ENCODE data around the gene DUSP12.
"Not testable (repeated sequence)": the region's sequence is repeated elsewhere in the genome, so short reads cannot be mapped to it uniquely, and the experiment has no call there.

DUSP12 gene

DNA sequence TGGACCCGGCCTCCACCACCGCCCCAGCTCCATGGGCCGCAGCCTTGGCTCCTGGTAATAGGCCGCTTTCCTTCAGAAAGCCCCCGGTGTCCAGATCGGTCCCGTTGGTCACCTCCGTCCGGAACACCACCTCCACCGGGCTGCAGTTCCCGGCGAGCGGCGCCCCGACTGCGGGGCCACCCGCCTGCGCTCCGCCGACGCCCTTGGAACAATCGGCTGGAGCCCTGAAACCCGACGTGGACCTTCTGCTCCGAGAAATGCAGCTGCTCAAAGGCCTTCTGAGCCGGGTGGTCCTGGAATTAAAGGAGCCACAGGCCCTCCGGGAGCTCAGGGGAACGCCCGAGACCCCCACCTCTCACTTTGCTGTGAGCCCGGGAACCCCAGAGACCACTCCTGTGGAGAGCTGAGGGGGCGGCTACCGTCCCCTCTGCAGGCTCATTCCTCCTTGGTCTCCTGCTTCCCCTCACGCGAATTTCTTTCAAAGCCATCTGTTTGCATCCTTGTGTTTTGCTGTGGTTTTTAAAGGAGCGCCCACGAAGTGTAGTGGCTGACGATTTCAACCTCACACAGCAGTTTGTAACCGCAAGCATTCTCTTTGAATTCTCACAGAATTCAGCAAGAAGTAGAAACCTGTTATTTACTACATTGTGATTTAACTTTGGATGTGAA, 22.2 kb upstream of the DUSP12 start:
- DNase-seq (ENCODE audit: low read depth): peak; percentile 74

DNA sequence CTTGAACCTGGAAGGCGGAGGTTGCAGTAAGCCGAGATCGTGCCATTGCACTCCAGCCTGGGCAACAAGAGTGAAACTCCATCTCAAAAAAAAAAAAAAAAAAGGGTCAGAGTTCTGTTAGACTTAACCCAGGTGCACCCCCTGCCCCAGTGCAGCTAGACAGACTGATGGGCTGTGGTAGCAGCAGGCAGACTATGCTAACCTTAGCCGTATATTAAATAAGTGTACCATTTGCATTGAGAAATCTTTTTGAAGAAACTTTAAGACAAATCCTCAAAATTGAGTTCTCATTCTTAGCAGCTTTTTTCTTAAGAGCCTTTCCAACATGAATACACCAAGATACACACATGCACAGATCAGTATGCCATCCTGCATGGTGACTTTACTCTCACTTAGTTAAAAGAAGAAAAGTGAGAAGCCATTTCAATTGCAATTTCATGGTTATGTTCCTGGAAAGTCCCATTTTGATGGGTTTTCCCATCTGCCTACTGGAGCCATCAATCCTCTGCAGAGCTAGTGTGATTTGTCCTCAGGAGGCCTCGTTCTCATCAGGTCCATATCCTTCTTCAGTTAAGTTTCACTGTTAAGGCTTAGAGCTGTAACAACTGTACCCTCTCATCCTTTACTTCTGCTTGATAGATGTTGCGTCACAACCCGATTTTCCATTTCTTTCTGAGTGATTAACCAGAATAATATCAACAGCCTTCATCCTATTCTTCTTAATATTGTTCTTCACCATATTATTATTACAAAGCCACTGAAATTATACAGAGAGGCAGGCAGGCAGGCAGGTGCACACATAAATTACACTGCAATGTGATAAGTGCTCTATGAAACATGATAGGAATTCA, 21.0 kb upstream of the DUSP12 start:
- DNase-seq (ENCODE audit: low read depth): no peak

GRCh38 chr1:161730050-161730564, 19.5 kb upstream of the DUSP12 start:
- DNase-seq (ENCODE audit: low read depth): no peak

DNA sequence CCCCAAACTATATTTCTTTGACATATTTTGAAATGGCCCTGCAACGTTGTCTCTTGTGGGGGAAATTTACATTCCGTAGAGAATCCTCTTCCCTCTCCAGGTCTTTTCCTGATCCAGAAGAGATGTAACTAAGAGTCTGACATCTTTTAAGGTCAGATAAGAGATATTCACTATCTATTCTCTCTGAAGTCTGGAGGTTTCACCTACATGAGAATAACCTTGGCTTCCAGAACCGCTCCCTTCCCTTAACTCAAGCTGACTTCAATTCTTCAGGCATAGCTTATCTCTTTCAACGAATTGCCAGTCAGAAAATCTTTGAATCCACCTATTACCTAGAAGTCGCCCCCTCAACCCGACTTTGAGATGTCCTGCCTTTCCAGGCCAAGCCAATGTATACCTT, 18.3 kb upstream of the DUSP12 start:
- no peak for DNase-seq (ENCODE audit: low read depth)

DNA sequence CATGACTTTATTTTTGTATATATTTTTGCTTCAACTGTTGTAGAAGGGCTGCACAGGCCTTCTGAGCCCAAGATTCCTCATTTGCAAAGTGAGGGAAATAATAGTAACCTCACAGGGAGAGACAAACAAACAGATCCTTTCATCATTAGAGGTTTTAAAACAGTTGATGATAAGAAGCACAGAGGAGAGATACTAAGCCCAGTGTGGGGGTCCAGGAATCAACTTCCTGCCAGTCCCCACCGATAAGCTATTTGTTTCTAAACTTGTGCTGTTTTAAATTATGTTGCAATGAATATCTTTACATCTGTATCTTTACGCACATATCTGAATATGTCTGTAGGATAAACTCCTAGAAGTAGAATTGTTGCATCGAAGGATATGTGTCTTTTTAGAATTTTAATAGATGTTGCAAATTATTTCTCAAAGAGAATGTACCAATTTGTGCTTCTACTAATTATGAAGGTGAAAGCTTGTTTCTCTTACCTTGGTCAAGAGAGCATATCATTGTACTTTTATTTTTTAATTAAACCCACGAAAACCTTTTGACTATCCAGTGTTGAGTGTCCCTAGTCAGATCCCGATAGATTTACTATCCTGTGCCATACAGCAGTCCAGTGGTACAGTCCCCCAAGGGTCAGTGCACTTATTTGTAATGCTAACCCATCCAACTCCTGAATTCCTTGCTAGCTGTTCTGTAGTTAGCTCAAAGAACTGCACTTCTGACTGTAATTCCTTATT, 17.4 kb upstream of the DUSP12 start:
- DNase-seq (ENCODE audit: low read depth): no peak

- DNase-seq (ENCODE audit: low read depth): peak; percentile 91
Observed at GRCh38 chr1:161733526-161733925, 16.1 kb upstream of the DUSP12 start.

GRCh38 chr1:161735837-161736236, 13.7 kb upstream of the DUSP12 start:
- DNase-seq (ENCODE audit: low read depth): no peak

DNA sequence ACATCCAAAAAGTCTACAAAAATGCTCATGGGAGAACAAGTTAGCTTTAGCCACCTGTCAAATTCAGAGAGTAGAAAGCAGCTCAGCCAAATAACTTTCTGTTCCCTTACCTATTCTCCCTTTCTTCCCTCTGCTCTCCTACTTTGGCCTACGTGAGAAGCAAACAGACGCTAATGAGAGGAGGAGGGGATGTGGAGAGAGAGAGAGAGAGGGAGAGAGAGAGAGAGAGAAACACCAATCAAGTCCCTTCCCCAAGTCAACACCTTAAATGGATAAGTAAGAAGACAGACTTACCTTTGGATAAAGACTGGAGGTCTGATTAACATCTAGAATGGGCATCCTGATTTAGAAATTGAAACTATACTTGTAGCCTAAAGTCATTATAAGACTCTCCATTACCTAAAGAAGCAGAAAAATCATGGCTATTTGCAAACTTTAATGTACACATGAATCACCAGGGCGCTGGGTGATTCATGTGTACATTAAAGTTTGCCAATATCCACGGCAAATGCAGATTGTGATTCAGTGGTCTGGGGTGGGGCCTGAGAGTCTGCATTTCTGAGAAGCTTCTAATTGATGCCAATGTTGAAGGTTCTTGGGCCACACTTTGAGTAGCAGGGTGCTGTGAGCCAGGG, 13.1 kb upstream of the DUSP12 start:
- no peak for DNase-seq (ENCODE audit: low read depth)

GRCh38 chr1:161737625-161738024, 12.0 kb upstream of the DUSP12 start:
- DNase-seq (ENCODE audit: low read depth): no peak

- DNase-seq (ENCODE audit: low read depth): peak; percentile 53
Observed at GRCh38 chr1:161738627-161739287, 10.8 kb upstream of the DUSP12 start.

DNA sequence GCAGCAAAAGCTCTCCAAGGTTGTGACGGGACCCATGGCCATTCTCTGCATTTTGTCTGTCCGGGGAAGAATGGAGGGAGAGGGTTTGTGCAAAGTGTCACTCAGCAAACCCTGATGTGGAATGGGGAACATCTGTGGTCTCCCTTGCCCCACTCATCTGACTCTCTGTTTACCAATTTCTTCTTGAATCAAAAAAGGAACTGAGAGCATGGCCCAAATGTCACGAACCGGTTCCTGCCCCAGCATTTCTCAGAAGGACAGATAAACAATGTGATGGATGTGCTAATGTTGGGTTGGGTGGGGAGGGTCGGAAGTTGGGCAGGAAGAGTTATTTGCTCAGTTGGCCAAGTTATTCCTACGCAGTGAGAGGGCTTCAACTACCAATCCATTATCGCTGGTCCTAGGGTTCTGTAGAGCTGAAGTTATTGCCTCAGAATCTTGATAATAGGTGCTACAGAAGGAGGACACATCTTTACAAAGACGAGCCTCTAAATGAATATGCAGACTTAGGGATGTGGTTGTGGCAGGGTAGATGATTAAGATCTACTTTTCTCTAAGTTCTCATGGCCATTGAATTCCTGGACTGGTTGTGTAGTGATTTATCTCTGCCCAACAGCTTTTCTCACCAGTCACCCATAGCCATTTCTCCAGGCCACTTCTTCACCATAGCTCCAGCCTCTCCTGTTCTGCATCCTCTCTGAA, 9.6 kb upstream of the DUSP12 start:
- no peak for DNase-seq (ENCODE audit: low read depth)

GRCh38 chr1:161740921-161741320, 8.7 kb upstream of the DUSP12 start:
- DNase-seq (ENCODE audit: low read depth): no peak

GRCh38 chr1:161743231-161743630, 6.4 kb upstream of the DUSP12 start:
- no peak for DNase-seq (ENCODE audit: low read depth)

DNA sequence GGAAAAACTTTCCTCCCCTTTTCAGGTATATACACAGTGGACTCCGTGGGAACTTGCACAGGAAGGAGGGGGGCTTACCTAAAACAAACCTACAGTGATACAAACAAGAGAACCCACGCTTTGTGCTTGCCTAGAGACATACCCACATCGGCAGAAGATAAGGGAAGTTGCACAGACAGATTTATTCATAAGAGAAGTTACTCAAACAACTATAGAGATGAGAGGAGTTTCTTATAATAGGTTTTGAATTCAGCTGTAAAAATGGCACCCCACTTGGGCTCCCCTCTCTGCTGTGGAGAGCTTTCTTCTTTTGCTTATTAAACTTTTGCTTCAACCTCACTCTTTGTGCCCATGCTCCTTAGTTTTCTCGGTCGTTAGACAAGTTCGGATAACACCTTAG, 1.8 kb upstream of the DUSP12 start:
- no peak for DNase-seq (ENCODE audit: low read depth)

DNA sequence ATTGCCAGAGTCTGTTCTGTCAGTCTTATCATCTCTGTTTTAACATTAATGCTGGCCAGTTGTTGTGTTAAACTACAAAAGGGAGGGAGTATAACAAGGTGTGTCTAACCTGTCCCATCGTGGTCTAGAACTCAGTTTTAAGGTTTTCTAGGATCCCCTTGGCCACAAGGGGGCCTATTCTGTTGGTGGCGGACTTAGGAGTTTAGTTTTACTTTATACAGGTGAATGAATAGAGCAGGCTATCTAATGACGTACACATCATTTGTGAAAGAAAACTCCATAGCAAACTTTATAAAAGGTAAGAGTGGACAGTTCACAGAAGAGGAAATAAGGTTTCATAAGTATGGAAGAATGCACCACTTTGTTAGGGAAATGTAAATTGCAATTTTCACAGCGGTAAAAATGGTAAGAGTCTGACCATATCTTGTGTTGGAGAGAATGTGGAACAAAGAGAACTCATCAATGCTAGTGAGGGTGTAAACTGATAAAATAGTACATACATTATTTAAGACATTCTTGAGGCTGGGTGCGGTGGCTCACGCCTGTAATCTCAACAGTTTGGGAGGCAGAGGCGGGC, 14.0 kb downstream of the DUSP12 start:
- DNase-seq (ENCODE audit: low read depth): no peak

DNA sequence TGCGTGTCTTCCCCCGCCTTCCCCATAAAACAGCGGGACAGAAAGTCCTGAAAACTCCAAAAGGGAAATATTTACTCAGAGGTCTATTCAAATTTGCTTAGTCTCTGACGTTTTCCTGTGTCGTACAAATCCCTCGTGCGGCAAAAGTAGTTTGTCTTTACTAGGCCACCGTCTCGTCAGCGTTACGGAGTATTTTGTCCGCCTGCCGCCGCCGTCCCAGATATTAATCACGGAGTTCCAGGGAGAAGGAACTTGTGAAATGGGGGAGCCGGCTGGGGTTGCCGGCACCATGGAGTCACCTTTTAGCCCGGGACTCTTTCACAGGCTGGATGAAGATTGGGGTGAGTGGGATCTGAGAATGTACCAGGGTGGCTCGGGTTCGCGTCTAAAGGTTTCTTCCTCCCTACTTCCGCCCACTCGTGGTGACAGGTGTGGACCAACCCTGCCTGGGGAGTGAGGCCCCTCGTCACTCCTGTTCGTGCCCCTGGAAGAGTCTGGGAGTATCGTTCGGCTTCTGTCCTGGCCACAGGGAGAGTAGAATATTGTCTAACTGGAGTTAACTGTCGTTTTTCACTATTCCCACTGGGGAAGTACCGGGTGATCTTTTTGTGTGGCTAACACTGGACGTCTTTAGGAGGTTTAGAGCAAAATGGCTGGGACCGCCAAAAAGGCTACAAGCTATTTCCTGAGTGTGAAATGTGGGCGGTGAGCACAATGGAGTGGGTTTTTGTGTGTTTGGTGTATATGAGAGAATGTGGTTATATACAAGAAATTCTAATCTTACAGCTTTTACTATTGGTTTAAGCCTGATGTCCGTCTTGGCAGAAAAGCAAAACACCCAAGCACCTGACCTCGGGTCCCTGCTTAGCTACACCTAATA, 16.8 kb downstream of the DUSP12 start, which contains the start of gene ATF6:
TSS of gene ATF6 (plus strand) at position 219 of the 880 bp plus-strand sequence. CDS start at position 260, 41 bp downstream.
- DNase-seq (ENCODE audit: low read depth): peak; percentile 83

DNA sequence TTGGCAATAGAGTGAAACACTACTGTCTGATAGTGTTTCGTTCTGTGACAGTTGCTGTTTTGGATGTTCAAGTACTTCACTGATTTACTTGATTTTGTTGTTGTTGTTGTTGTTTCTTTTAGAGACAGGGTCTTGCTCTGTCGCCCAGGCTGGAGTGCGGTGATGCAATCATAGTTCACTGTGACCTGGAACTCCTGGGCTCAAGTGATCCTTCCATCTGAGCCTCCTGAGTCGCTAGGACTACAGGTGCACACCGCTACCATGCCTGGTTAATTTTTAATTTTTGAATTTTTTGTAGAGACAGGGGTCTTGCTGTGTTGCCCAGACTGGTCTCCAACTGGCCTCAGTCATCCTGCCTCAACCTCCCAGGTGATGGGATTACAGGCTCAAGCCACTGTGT, 18.9 kb downstream of the DUSP12 start:
- no peak for DNase-seq (ENCODE audit: low read depth)

DNA sequence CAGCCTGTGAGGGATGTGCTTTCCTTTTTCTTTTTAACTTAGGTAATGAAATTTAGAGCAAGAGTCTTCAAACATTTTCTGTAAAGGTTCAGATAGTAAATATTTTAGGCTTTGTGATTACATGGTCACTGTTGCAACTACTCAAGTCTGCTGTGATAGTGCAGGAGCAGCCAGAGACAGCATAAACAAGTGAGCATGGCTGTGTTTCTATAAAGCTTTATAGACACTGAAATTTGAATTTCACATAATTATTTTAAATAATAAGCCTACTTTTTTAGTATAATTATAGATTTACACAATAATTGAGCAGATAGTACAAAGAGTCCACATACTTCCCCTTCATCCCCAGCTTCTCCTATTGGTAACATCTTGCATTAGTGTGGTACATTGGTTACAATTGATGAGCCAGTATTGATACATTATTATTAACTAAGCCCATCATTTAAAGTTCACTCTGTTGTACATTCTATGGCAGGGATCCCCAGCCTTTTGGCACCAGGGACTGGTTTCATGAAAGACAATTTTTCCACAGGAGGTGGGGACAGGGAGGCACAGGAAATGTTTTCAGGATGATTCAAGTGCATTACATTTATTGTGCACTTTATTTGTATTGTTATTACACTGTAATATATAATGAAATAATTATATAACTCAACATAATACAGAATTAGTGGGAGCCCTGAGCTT, 19.5 kb downstream of the DUSP12 start:
- DNase-seq (ENCODE audit: low read depth): no peak

GRCh38 chr1:161769673-161770045, 20.1 kb downstream of the DUSP12 start:
- not testable (repeated sequence) for DNase-seq (ENCODE audit: low read depth)

All from GM04504 (cell line).